Gastroesophageal sphincter (tissue), 3 donors: ENCODE results near the gene TTC21B.

Source experiments
- CTCF ChIP-seq, 4 experiments: fragments of 200-600 bp in 2 of 4; fragments of 450-650 bp in 2 of 4; sonication (generic) in 1 of 4; IDR thresholded peaks; one replicate each; pipeline ENCODE4 v1.5.1; 2017 to 2019; ENCODE audit warnings: antibody characterized with exemption in 4 of 4, mild to moderate bottlenecking in 2 of 4, moderate library complexity in 2 of 4
- EP300 ChIP-seq: sonication (generic); formaldehyde crosslinking; IDR thresholded peaks from one replicate; pipeline ENCODE4 v1.6.1; 2017; ENCODE audit warnings: antibody characterized with exemption, mild to moderate bottlenecking
- POLR2A ChIP-seq, 2 donors: fragments of 450-650 bp; IDR thresholded peaks; one replicate each; pipeline ENCODE4 v1.6.1; 2017; ENCODE audit warnings: antibody characterized with exemption in 2 of 2, mild to moderate bottlenecking in 2 of 2, moderate library complexity in 1 of 2
- POLR2AphosphoS5 ChIP-seq: sonication (generic); formaldehyde crosslinking; IDR thresholded peaks from one replicate; pipeline ENCODE4 v1.6.1; 2017; ENCODE audit warnings: antibody characterized with exemption

- no peak for TF ChIP-seq EP300
- TF ChIP-seq POLR2A (IDR thresholded peaks at IDR 0.05) = no peak
- no peak for TF ChIP-seq CTCF (IDR thresholded peaks at IDR 0.05)
- TF ChIP-seq POLR2AphosphoS5 = no peak
Measured at GRCh38 chr2:165905269-165905668, 48.3 kb downstream of the TTC21B start.
